GM12892 (cell line): ENCODE data around the gene ST6GALNAC5.

Source experiments
- POLR2AphosphoS5 ChIP-seq: IDR thresholded peaks from 2 replicates; pipeline ENCODE4 v1.6.1; 2011; ENCODE audit warnings: low read depth, low read length, control low read depth
- TAF1 ChIP-seq: IDR thresholded peaks from 2 replicates; pipeline ENCODE4 v1.6.1; 2011; ENCODE audit warnings: low read depth, mild to moderate bottlenecking, control low read depth, low read length, borderline replicate concordance

DNA sequence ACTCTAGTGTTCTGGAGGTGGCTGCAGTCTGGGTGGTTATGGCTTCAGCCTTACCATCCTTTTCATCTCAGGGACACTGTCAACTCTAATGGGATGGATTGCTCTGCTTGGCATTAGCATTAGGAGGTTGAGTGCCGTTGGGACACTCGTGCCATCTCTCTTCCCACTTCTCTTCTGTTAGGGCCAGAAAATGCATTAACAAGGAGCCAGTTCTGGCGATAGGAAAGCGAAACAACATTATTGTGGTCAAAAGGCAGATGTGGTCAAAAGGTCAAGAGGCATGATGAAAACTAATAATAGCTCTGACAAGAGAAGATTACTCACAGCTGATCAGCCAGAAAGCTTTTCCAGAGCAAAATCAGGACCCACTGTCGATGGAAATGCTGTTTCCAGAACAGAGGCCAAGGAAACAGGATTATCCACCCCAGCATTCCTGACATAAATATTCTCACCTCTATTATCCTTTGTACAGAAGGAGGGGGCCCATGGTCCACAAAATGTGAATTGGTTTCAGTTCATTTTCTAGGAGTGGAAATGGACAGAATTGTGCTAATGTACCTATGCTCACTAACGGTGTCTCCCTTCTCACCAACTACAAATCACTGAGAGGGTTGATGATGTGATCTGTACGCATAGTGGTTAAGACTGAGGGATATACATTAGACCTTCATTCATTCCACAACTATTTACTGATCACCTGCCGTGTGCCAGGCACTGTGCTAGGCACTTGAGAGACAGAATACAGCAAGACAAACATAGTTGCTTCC lies 72.0 kb downstream of the ST6GALNAC5 start:
- TF ChIP-seq TAF1 = no peak
- no peak for TF ChIP-seq POLR2AphosphoS5
